Measurements from ENCODE around the gene PAIP2.

DNA sequence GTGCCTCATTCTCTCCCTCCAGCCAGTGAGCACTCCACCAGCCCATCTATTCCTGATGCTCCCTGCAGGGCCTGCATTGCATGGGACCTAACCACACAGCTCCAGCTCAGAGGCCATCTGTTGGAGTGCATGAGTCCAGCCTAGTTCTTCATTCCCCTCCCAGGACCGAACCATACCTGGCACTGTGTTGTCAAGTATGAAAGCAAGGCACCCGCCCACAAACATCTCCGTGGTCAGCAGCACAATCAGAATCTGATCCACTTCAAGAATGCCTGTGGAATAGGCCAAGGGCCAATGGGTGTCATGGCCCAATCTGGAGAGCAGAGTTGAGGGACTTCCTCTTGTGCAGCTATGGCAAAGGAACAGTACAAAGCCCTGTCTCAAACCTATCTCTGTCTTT is 35.6 kb downstream of the PAIP2 start:
- no peak for TF ChIP-seq POLR2AphosphoS5 (IDR thresholded peaks at IDR 0.05; ENCODE audit: low read depth, low read length)
- TF ChIP-seq TAF1 (IDR thresholded peaks at IDR 0.05; ENCODE audit: borderline replicate concordance, insufficient read depth, low read length), result no peak
